Measurements from ENCODE around the gene SLX9. TPM values are rescaled to one million over a fixed set of nuclear protein-coding genes. Genes with fewer than 3 reads are reported as not detected.
"Not testable (repeated sequence)": the region's sequence is repeated elsewhere in the genome, so short reads cannot be mapped to it uniquely, and the experiment has no call there.

Gene SLX9
- total RNA-seq, 1 experiment from 2014 or later: 74.3 TPM

DNA sequence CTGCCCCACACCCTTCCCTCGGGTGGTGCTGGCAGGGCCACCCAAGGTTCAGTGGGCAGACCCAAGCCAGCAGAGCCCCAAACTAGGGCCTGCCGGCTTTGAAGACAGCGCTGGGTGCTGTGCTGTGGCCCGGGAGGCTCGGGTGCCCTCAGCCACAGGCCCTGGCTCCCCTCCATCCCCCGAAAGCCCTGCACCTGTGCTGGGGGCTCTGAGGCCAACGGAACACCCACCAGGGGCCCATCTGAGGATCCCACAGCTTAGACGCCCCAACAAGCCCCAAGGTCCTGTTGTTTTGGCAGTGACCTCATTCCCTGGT lies 27.7 kb upstream of the SLX9 start:
- H3K4me2 ChIP-seq (ENCODE audit: insufficient read depth, insufficient read length, low read length): no peak overlapping the region
- H3K9ac ChIP-seq (ENCODE audit: extremely low read depth, insufficient read length, low read length): no peak overlapping the region
- H3K23ac ChIP-seq (ENCODE audit: insufficient read length, low read depth, low read length): no peak overlapping the region
- H3K79me1 ChIP-seq (ENCODE audit: insufficient read depth, low read depth, low read length, poor library complexity, severe bottlenecking): no peaks in the 10 kb centered on the region
- H3K4me3 Mint-ChIP-seq: no peak overlapping the region
- H3K14ac ChIP-seq (ENCODE audit: insufficient read depth, low read length): no peak overlapping the region
- H3K4ac ChIP-seq (ENCODE audit: low read depth, low read length): no peak overlapping the region
- H2AK5ac ChIP-seq (ENCODE audit: insufficient read length, low read length): no peak overlapping the region
- H4K91ac ChIP-seq (ENCODE audit: insufficient read length, low read depth, low read length): no peak overlapping the region
- no peaks in the 10 kb centered on the region for H3K79me2 ChIP-seq (ENCODE audit: insufficient read depth, low read length)
- no peak overlapping the region for H3K27ac Mint-ChIP-seq
- H4K20me1 ChIP-seq (ENCODE audit: control insufficient read depth, insufficient read depth, insufficient read length): no peaks in the 10 kb centered on the region
- H3K27me3 Mint-ChIP-seq (ENCODE audit: low read depth): peaks cover 9% of the 10 kb centered on the region
- H3K56ac ChIP-seq (ENCODE audit: insufficient read length, low read depth, low read length): no peak overlapping the region
- no peak overlapping the region for H3T11ph ChIP-seq (ENCODE audit: low read length)
- DNase-seq: no peak
- no CpG with 5 or more reads among the region's 8 CpGs for WGBS (ENCODE audit: extremely low coverage, insufficient read length, low lambda C conversion rate)
- no peak overlapping the region for H3K18ac ChIP-seq (ENCODE audit: insufficient read length, low read depth, low read length)
- peaks cover 0 to 8% of the 10 kb centered on the region in 2 experiments; a peak in 2 of 4 replicates for H3K4me1 Mint-ChIP-seq
- no peak overlapping the region for H2BK12ac ChIP-seq (ENCODE audit: insufficient read length, low read depth, low read length)
- H2BK15ac ChIP-seq (ENCODE audit: low read depth, low read length): no peak overlapping the region
- no peaks in the 10 kb centered on the region for H3K23me2 ChIP-seq (ENCODE audit: insufficient read length, low read depth, low read length, poor library complexity, severe bottlenecking)
- H3K36me3 Mint-ChIP-seq (ENCODE audit: insufficient read depth in 1 of 3, low read depth in 3 of 3): no peaks in the 10 kb centered on the region
- no peak overlapping the region for H4K8ac ChIP-seq (replicated peaks; ENCODE audit: insufficient read length, low read depth, low read length)
- H3K4me1 ChIP-seq (ENCODE audit: insufficient read depth, low read length): no peaks in the 10 kb centered on the region
- peaks cover 2% of the 10 kb centered on the region; the same call in 1 of the 2 replicates for H3K27me3 ChIP-seq (ENCODE audit: insufficient read depth, low read length)
- no peak overlapping the region for H2AFZ ChIP-seq (ENCODE audit: low read length)
- H3K27ac ChIP-seq (ENCODE audit: insufficient read length, low read depth, low read length): no peak overlapping the region
- H3K9me3 Mint-ChIP-seq: peaks cover 0 to 4% of the 10 kb centered on the region in 2 experiments; a peak in 1 of 5 replicates
- TF ChIP-seq, protein P1, sequence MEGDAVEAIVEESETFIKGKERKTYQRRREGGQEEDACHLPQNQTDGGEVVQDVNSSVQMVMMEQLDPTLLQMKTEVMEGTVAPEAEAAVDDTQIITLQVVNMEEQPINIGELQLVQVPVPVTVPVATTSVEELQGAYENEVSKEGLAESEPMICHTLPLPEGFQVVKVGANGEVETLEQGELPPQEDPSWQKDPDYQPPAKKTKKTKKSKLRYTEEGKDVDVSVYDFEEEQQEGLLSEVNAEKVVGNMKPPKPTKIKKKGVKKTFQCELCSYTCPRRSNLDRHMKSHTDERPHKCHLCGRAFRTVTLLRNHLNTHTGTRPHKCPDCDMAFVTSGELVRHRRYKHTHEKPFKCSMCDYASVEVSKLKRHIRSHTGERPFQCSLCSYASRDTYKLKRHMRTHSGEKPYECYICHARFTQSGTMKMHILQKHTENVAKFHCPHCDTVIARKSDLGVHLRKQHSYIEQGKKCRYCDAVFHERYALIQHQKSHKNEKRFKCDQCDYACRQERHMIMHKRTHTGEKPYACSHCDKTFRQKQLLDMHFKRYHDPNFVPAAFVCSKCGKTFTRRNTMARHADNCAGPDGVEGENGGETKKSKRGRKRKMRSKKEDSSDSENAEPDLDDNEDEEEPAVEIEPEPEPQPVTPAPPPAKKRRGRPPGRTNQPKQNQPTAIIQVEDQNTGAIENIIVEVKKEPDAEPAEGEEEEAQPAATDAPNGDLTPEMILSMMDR (conservative IDR thresholded peaks at IDR 0.05): no peak
- no peak overlapping the region for H4K5ac ChIP-seq (ENCODE audit: insufficient read length, low read depth, low read length)
- H2BK20ac ChIP-seq (ENCODE audit: low read depth, low read length, poor library complexity, severe bottlenecking): no peak overlapping the region
- no peaks in the 10 kb centered on the region for H3K9me3 ChIP-seq (ENCODE audit: control insufficient read depth, low read depth, low read length)
- no peak overlapping the region for H2BK120ac ChIP-seq (ENCODE audit: low read depth, low read length, poor library complexity, severe bottlenecking)
- no peak overlapping the region for H2BK5ac ChIP-seq (ENCODE audit: insufficient read length, low read length)

DNA sequence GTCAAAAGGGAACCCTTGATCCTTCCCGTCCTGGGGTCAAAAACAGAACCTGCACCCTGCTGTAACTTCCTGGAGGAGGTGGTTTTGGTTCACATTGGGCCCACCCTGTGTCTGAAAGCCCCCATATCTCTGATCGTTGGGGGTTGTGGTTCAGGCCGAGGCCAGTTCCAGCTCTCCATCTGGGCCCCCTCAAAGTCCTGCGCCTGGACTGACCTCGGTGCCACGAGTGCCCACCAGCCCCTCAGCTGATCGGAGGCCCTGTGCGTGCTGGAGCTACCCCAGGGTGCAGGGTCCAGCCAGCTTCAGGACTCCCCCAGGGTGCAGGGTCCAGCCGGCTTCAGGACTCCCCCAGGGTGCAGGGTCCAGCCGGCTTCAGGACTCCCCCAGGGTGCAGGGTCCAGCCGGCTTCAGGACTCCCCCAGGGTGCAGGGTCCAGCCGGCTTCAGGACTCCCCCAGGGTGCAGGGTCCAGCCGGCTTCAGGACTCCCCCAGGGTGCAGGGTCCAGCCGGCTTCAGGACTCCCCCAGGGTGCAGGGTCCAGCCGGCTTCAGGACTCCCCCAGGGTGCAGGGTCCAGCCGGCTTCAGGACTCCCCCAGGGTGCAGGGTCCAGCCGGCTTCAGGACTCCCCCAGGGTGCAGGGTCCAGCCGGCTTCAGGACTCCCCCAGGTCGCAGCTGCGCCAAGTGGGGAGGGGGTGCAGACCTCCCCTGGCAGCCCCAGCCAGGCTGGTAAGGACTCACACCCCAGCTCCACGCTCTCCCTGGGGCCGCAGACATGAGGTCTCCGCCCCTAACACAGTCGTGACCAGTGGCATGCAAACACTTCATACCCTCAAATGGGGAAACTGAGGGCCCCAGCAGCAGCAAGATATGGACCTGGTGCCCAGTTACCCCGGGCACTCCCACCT lies 27.1 kb upstream of the SLX9 start:
- not testable (repeated sequence) for H2AK5ac ChIP-seq (ENCODE audit: insufficient read length, low read length); H2BK20ac ChIP-seq (ENCODE audit: low read depth, low read length, poor library complexity, severe bottlenecking); H3K4me1 Mint-ChIP-seq; H3K36me3 Mint-ChIP-seq (ENCODE audit: insufficient read depth in 1 of 3, low read depth in 3 of 3); H3K4me2 ChIP-seq (ENCODE audit: insufficient read depth, insufficient read length, low read length); H3K27ac ChIP-seq (ENCODE audit: insufficient read length, low read depth, low read length); H3K23ac ChIP-seq (ENCODE audit: insufficient read length, low read depth, low read length); H2BK12ac ChIP-seq (ENCODE audit: insufficient read length, low read depth, low read length); H3K9me3 Mint-ChIP-seq; H4K20me1 ChIP-seq (ENCODE audit: control insufficient read depth, insufficient read depth, insufficient read length); DNase-seq; H2BK5ac ChIP-seq (ENCODE audit: insufficient read length, low read length); H4K8ac ChIP-seq (replicated peaks; ENCODE audit: insufficient read length, low read depth, low read length); H3K79me1 ChIP-seq (ENCODE audit: insufficient read depth, low read depth, low read length, poor library complexity, severe bottlenecking); H3K4me1 ChIP-seq (ENCODE audit: insufficient read depth, low read length); H3K27me3 ChIP-seq (ENCODE audit: insufficient read depth, low read length); H3K23me2 ChIP-seq (ENCODE audit: insufficient read length, low read depth, low read length, poor library complexity, severe bottlenecking); H3K56ac ChIP-seq (ENCODE audit: insufficient read length, low read depth, low read length); H3T11ph ChIP-seq (ENCODE audit: low read length); H3K27ac Mint-ChIP-seq; H3K18ac ChIP-seq (ENCODE audit: insufficient read length, low read depth, low read length); H3K9me3 ChIP-seq (ENCODE audit: control insufficient read depth, low read depth, low read length); H2BK120ac ChIP-seq (ENCODE audit: low read depth, low read length, poor library complexity, severe bottlenecking); H4K5ac ChIP-seq (ENCODE audit: insufficient read length, low read depth, low read length); H3K9ac ChIP-seq (ENCODE audit: extremely low read depth, insufficient read length, low read length); H3K79me2 ChIP-seq (ENCODE audit: insufficient read depth, low read length); H2AFZ ChIP-seq (ENCODE audit: low read length); H4K91ac ChIP-seq (ENCODE audit: insufficient read length, low read depth, low read length); H2BK15ac ChIP-seq (ENCODE audit: low read depth, low read length); H3K14ac ChIP-seq (ENCODE audit: insufficient read depth, low read length); H3K4me3 Mint-ChIP-seq; H3K4ac ChIP-seq (ENCODE audit: low read depth, low read length)
- WGBS (ENCODE audit: extremely low coverage, insufficient read length, low lambda C conversion rate): no CpG with 5 or more reads among the region's 25 CpGs
- peaks cover 16% of the 10 kb centered on the region for H3K27me3 Mint-ChIP-seq (ENCODE audit: low read depth)
